Kidney (tissue), 14 donors: Measurements from ENCODE around the gene PDZRN4. TPM values are rescaled to one million over a fixed set of nuclear protein-coding genes. Genes with fewer than 3 reads are reported as not detected.

Experiments
- DNase-seq, 5 donors: peaks; one replicate each; pipeline ENCODE4 v3.0.0-alpha.2; 2013 to 2020
- FAIRE-seq: peaks from 2 replicates; lab custom pipeline; 2012; peaks lifted over from hg19 to GRCh38; lab: Jason Lieb, UNC
- H3K27ac ChIP-seq, 2 donors: one replicate each; pipeline ENCODE4 v1.7.0; 2013; ENCODE audit warnings: low read depth in 2 of 2, low read length in 2 of 2, inconsistent platforms in 1 of 2
- H3K27me3 ChIP-seq: one replicate; pipeline ENCODE4 v1.7.1; 2013; ENCODE audit warnings: low read length, inconsistent platforms; ENCODE audit not compliant: control insufficient read depth, insufficient read depth
- H3K36me3 ChIP-seq, 3 donors: one replicate each; pipeline versions ENCODE4 v1.7.0 to v1.7.1; 2013; ENCODE audit warnings: low read length in 3 of 3, control low read depth in 1 of 3, inconsistent platforms in 1 of 3; ENCODE audit not compliant: insufficient read depth in 3 of 3, control insufficient read depth in 2 of 3
- H3K4me1 ChIP-seq, 3 donors: one replicate each; pipeline versions ENCODE4 v1.7.0 to v1.7.1; 2013; ENCODE audit warnings: low read length in 3 of 3, inconsistent platforms in 1 of 3, low read depth in 1 of 3; ENCODE audit not compliant: control insufficient read depth in 2 of 3, insufficient read depth in 2 of 3
- H3K4me3 ChIP-seq, 3 donors: one replicate each; pipeline versions ENCODE4 v1.7.0 to v1.8.1; 2013; ENCODE audit warnings: low read length in 3 of 3, control low read depth in 1 of 3, inconsistent platforms in 1 of 3
- H3K9ac ChIP-seq, 3 donors: one replicate each; pipeline versions ENCODE4 v1.7.0 to v1.7.1; 2013; ENCODE audit warnings: low read length in 3 of 3, control low read depth in 1 of 3, inconsistent platforms in 1 of 3
- H3K9me3 ChIP-seq, 3 donors: one replicate each; pipeline versions ENCODE4 v1.7.0 to v1.7.1; 2013; ENCODE audit warnings: low read length in 3 of 3, control low read depth in 1 of 3, inconsistent platforms in 1 of 3; ENCODE audit not compliant: control insufficient read depth in 2 of 3, insufficient read depth in 1 of 3
- intact Hi-C: fragments of 100-400 bp; cut with DNase I; formaldehyde crosslinking; loops from one replicate; pipeline ENCODE4 v1.11.1; 2022
- polyA plus RNA-seq: library from polyadenylated mRNA; stranded (reverse); fragments of 350-450 nt; fragmentation: Illumina TruSeq; extraction: RNeasy Lipid Tissue Mini Kit (QIAGEN cat#74804); gene quantifications from one replicate; pipeline ENCODE4 v1.2.3, GENCODE V29; 2014; ENCODE audit warnings: low read depth, low replicate concordance; ENCODE audit not compliant: insufficient read depth
- total RNA-seq: library from RNA; stranded (reverse); fragmentation: NEBNext Ultra II Directional; extraction: Animal tissue kit (Norgen Biotek cat#: 25700); gene quantifications from one replicate; pipeline ENCODE4 v1.2.1, GENCODE V29; 2021
- TF ChIP-seq, protein P1 (sequence below): IDR thresholded peaks from 3 replicates; pipeline ENCODE4 v1.5.1; 2012; ENCODE audit warnings: mild to moderate bottlenecking, moderate library complexity, borderline replicate concordance; ENCODE audit not compliant: insufficient read depth; ENCODE audit errors: extremely low read depth
- donor health status: control.
- donor health status: control.
- donor health status: control.
- donor health status: control.
- donor health status: control.
- donor health status: DM: yes; HTN: yes; CAD: no.
- donor health status: Normal renal cell carcinoma (clear cell type).

PDZRN4 gene
- total and polyA plus RNA-seq, 2 donors from 2014 or later = 0.56 to 2.1 TPM

DNA sequence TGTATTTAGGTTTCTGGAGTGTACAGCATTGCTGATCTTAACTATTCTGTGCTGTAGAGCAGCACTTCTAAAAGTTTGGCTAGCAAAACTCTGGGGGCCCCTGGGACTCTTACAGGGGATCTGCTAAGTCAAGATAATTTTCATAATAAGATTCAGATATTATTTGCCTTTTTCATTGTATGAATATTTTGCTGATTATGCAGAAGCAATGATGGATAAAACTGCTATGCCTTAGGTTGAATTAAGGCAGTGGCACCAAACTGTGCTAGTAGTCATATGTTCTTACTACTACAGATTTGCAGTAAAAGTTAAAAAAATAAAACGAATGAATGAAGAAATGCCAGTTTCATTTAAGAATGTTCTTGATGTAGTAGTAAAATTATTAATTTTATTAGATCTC lies 160.1 kb downstream of the PDZRN4 start:
- no peaks in the 10 kb centered on the region for H3K36me3 ChIP-seq

DNA sequence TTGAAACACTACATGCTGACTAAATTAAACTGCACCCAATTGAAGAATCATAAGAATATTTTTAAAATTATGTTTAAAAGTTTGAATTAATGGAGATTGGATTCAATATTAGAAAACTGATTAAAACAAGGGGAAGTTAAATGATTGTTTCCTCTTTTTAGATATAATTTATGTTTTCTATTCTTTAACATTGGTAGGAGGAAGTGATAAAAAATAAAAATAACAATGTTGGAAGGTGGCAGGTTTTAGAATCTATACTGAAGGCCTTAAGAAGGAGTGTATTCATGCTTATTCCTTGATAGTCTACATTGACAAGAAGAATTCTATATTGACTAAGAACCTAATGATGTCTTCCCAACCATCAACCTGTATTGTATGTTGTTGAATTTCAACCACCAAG lies 168.1 kb downstream of the PDZRN4 start:
- Histone ChIP-seq H3K36me3 (no peaks in the 10 kb centered on the region), H3K4me1 (no peaks in the 10 kb centered on the region), H3K9ac (no peak overlapping the region), H3K27ac (no peak overlapping the region), H3K4me3 (no peak overlapping the region), H3K27me3 (no peaks in the 10 kb centered on the region), H3K9me3 (no peaks in the 10 kb centered on the region)
- FAIRE-seq (no peak), DNase-seq (no peak)
- TF ChIP-seq, protein P1, sequence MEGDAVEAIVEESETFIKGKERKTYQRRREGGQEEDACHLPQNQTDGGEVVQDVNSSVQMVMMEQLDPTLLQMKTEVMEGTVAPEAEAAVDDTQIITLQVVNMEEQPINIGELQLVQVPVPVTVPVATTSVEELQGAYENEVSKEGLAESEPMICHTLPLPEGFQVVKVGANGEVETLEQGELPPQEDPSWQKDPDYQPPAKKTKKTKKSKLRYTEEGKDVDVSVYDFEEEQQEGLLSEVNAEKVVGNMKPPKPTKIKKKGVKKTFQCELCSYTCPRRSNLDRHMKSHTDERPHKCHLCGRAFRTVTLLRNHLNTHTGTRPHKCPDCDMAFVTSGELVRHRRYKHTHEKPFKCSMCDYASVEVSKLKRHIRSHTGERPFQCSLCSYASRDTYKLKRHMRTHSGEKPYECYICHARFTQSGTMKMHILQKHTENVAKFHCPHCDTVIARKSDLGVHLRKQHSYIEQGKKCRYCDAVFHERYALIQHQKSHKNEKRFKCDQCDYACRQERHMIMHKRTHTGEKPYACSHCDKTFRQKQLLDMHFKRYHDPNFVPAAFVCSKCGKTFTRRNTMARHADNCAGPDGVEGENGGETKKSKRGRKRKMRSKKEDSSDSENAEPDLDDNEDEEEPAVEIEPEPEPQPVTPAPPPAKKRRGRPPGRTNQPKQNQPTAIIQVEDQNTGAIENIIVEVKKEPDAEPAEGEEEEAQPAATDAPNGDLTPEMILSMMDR = no peak
- intact Hi-C loops = no loop called here

More for the DNA sequence above, 160.1 kb downstream of the PDZRN4 start:
- DNase-seq (no peak), FAIRE-seq (no peak)
- Histone ChIP-seq H3K9me3 (no peaks in the 10 kb centered on the region), H3K4me3 (no peak overlapping the region), H3K27ac (no peak overlapping the region), H3K27me3 (no peaks in the 10 kb centered on the region), H3K4me1 (no peaks in the 10 kb centered on the region), H3K9ac (no peak overlapping the region)
- TF ChIP-seq, protein P1 = no peak
- intact Hi-C loops = no loop called here

DNA sequence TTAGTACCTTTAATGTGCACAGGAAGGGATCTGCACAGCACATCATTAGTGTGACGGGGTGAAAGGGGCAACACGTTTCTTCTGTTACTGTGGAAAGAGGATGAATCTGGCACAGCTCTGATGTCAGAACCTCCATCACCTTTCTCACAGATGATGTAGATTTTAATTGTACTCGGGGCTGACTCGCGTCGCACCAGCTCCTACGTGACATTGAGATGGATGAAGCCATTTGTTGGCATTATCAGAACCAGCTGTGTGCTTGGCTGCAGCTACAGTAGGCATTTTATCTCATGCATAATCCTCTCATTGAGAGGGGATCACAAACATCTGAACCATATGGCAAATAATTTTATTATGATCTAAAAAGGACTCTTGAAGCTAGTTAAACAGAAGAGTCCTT lies 173.6 kb downstream of the PDZRN4 start:
- Histone ChIP-seq H3K4me3 (no peak overlapping the region), H3K27me3 (no peaks in the 10 kb centered on the region), H3K36me3 (no peaks in the 10 kb centered on the region), H3K27ac (no peak overlapping the region), H3K4me1 (no peaks in the 10 kb centered on the region), H3K9me3 (no peaks in the 10 kb centered on the region), H3K9ac (no peak overlapping the region)
- TF ChIP-seq, protein P1 = no peak
- intact Hi-C loops = no loop called here
- no peak for FAIRE-seq
- DNase-seq = peak in 4 of 5 donors; percentile 42 to 56 (median 48)

DNA sequence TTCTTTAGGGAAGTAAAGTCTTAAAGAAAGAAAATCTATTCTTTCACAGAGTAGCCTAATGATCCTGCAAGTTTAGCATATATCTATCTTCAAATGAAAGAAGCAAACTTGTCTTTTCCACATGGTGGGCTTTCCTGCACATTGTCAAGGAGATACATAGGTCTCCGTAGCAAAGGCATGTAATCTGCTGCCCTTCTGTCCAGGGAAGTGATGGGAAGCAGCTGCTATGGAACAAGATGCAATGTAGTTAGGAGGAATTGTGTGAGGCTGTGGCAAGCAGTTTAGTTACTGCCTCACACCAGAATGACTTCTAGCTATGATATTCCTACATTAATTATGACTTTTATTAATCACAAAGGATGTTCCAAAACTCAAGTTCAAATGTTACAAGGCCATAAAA lies 174.4 kb downstream of the PDZRN4 start:
- DNase-seq (peak in 4 of 5 donors; percentile 44 to 81 (median 66)), FAIRE-seq (no peak)
- Histone ChIP-seq H3K27ac (no peak overlapping the region), H3K9ac (no peak overlapping the region), H3K9me3 (no peaks in the 10 kb centered on the region), H3K4me1 (no peaks in the 10 kb centered on the region), H3K36me3 (no peaks in the 10 kb centered on the region), H3K27me3 (no peaks in the 10 kb centered on the region), H3K4me3 (no peak overlapping the region)
- intact Hi-C loops = no loop called here
- TF ChIP-seq, protein P1 = no peak
